IMR-90 (cell line): Measurements from ENCODE around the gene CDH12. TPM values are rescaled to one million over a fixed set of nuclear protein-coding genes. Genes with fewer than 3 reads are reported as not detected.

Experiments
- ATAC-seq: fragments of 200-7000 bp; cut with Tn5 transposase; 2 replicates; pipeline ENCODE4 v1.9.1; 2020; ENCODE audit warnings: low read depth, mild to moderate bottlenecking, moderate library complexity
- BruUV-seq: library from RNA; stranded (reverse); fragments of 400-500 nt; replicated peaks from 2 replicates; lab custom pipeline; 2021; lab: Mats Ljungman, UMichigan
- CTCF ChIA-PET: fragments of 300-600 bp; formaldehyde crosslinking; extraction: SDS; loops from one replicate; lab custom pipeline; 2021; ENCODE audit warnings: antibody characterized with exemption; lab: Yijun Ruan, JAX
- POLR2A ChIA-PET: fragments of 300-600 bp; sonication (Branson Sonifier 250); formaldehyde crosslinking; loops from one replicate; lab custom pipeline; 2022; ENCODE audit warnings: antibody characterized with exemption; ENCODE audit not compliant: unreplicated experiment; lab: Charles Lee
- DNase-seq: peaks from one replicate; pipeline ENCODE4 v3.0.0; 2013
- H2AFZ ChIP-seq: replicated peaks from 2 replicates; pipeline ENCODE3; 2013; ENCODE audit warnings: low read length, mild to moderate bottlenecking; ENCODE audit not compliant: poor library complexity
- H2AK5ac ChIP-seq: 2 replicates; pipeline ENCODE4 v1.6.1; 2013; ENCODE audit warnings: low read depth, low read length, inconsistent platforms
- H2AK9ac ChIP-seq: replicated peaks from 2 replicates; pipeline ENCODE3; 2013; ENCODE audit warnings: mild to moderate bottlenecking, low read depth, low read length, moderate library complexity; ENCODE audit not compliant: poor library complexity
- H2BK120ac ChIP-seq: 2 replicates; pipeline ENCODE4 v1.6.1; 2013; ENCODE audit warnings: low read depth, low read length, inconsistent platforms
- H2BK15ac ChIP-seq: 3 replicates; pipeline ENCODE4 v1.6.1; 2013; ENCODE audit warnings: low read depth, low read length, inconsistent platforms
- H2BK20ac ChIP-seq: 2 replicates; pipeline ENCODE4 v1.6.1; 2013; ENCODE audit warnings: low read depth, mild to moderate bottlenecking, inconsistent platforms, low read length, moderate library complexity
- H2BK5ac ChIP-seq: 2 replicates; pipeline ENCODE4 v1.6.1; 2013; ENCODE audit warnings: mild to moderate bottlenecking, low read depth, low read length, inconsistent platforms; ENCODE audit not compliant: poor library complexity, severe bottlenecking
- H3K14ac ChIP-seq: replicated peaks from 2 replicates; pipeline ENCODE4 v1.6.1; 2013; ENCODE audit warnings: low read depth, low read length, inconsistent platforms
- H3K18ac ChIP-seq: 2 replicates; pipeline ENCODE4 v1.6.1; 2013; ENCODE audit warnings: low read depth, low read length, control low read depth
- H3K23ac ChIP-seq: 2 replicates; pipeline ENCODE4 v1.6.1; 2013; ENCODE audit warnings: low read depth, low read length, inconsistent platforms
- H3K27ac ChIP-seq: 2 replicates; pipeline ENCODE4 v1.5.1; 2013; ENCODE audit warnings: mild to moderate bottlenecking, control low read depth, low read length; ENCODE audit not compliant: insufficient read depth
- H3K27me3 ChIP-seq: 2 replicates; pipeline ENCODE4 v1.6.1; 2013; ENCODE audit warnings: low read length; ENCODE audit not compliant: control insufficient read depth, insufficient read depth
- H3K36me3 ChIP-seq: 2 replicates; pipeline ENCODE4 v1.6.1; 2013; ENCODE audit warnings: low read length, mixed read lengths; ENCODE audit not compliant: control insufficient read depth, insufficient read depth
- H3K4ac ChIP-seq: 2 replicates; pipeline ENCODE4 v1.6.1; 2013; ENCODE audit warnings: low read depth, low read length, inconsistent platforms
- H3K4me1 ChIP-seq: 2 replicates; pipeline ENCODE4 v1.6.1; 2013; ENCODE audit warnings: low read length, mixed read lengths; ENCODE audit not compliant: control insufficient read depth, insufficient read depth
- H3K4me2 ChIP-seq: 2 replicates; pipeline ENCODE4 v1.6.1; 2013; ENCODE audit warnings: low read depth, mild to moderate bottlenecking, control low read depth, low read length, moderate library complexity
- H3K4me3 ChIP-seq: 2 replicates; pipeline ENCODE4 v1.5.1; 2013; ENCODE audit warnings: low read depth, mild to moderate bottlenecking, control low read depth, low read length, moderate library complexity; ENCODE audit not compliant: insufficient read depth
- H3K56ac ChIP-seq: 2 replicates; pipeline ENCODE4 v1.6.1; 2013; ENCODE audit warnings: low read length, inconsistent platforms; ENCODE audit not compliant: insufficient read depth; ENCODE audit errors: extremely low read depth
- H3K79me1 ChIP-seq, 2 experiments: 2 replicates each; pipeline ENCODE4 v1.6.1; 2013; ENCODE audit warnings: low read length in 2 of 2, inconsistent platforms in 1 of 2, low read depth in 1 of 2
- H3K9ac ChIP-seq: 2 replicates; pipeline ENCODE4 v1.6.1; 2013; ENCODE audit warnings: low read depth, low read length, control low read depth
- H3K9me1 ChIP-seq: 2 replicates; pipeline ENCODE4 v1.6.1; 2013; ENCODE audit warnings: low read length, inconsistent platforms; ENCODE audit not compliant: insufficient read depth
- H3K9me3 ChIP-seq: 2 replicates; pipeline ENCODE4 v1.6.1; 2013; ENCODE audit warnings: low read length; ENCODE audit not compliant: control insufficient read depth, insufficient read depth
- H4K20me1 ChIP-seq: 2 replicates; pipeline ENCODE4 v1.6.1; 2013; ENCODE audit warnings: low read length, inconsistent platforms; ENCODE audit not compliant: insufficient read depth
- H4K5ac ChIP-seq: 2 replicates; pipeline ENCODE4 v1.6.1; 2013; ENCODE audit warnings: mild to moderate bottlenecking, low read depth, low read length, control low read depth
- H4K8ac ChIP-seq, 2 experiments: 2 replicates each; pipeline ENCODE4 v1.6.1; 2013; ENCODE audit warnings: low read depth in 2 of 2, low read length in 2 of 2, control low read depth in 1 of 2, inconsistent platforms in 1 of 2
- H4K91ac ChIP-seq: 2 replicates; pipeline ENCODE4 v1.6.1; 2013; ENCODE audit warnings: low read depth, low read length, inconsistent platforms; ENCODE audit not compliant: insufficient read depth
- BHLHE40 ChIP-seq: fragments of 150-350 bp; IDR thresholded peaks from 2 replicates; pipeline ENCODE4 v1.6.1; 2016; ENCODE audit warnings: mild to moderate bottlenecking, low read depth, low read length
- CEBPB ChIP-seq: IDR thresholded peaks from 2 replicates; pipeline ENCODE4 v1.6.1; 2012; ENCODE audit warnings: low read depth, low read length, improper control_type of control experiment
- CHD1 ChIP-seq: IDR thresholded peaks from 2 replicates; pipeline ENCODE4 v1.6.1; 2012; ENCODE audit warnings: low read depth, low read length, improper control_type of control experiment
- CTCF ChIP-seq: conservative IDR thresholded peaks from 2 replicates; pipeline ENCODE4 v1.5.1; 2012; ENCODE audit warnings: mild to moderate bottlenecking, low read depth, low read length, improper control_type of control experiment
- FOS ChIP-seq: fragments of 150-350 bp; IDR thresholded peaks from 2 replicates; pipeline ENCODE4 v1.6.1; 2016; ENCODE audit warnings: low read depth, low read length
- MAFK ChIP-seq: IDR thresholded peaks from 2 replicates; pipeline ENCODE4 v1.6.1; 2012; ENCODE audit warnings: low read depth, low read length, improper control_type of control experiment
- MXI1 ChIP-seq: IDR thresholded peaks from 2 replicates; pipeline ENCODE4 v1.6.1; 2012; ENCODE audit warnings: low read depth, mild to moderate bottlenecking, low read length, moderate library complexity, borderline replicate concordance
- NFE2L2 ChIP-seq: fragments of 150-350 bp; IDR thresholded peaks from 2 replicates; pipeline ENCODE4 v1.6.1; 2016; ENCODE audit warnings: low read depth, mild to moderate bottlenecking, low read length
- RAD21 ChIP-seq: IDR thresholded peaks from 2 replicates; pipeline ENCODE4 v1.6.1; 2012; ENCODE audit warnings: low read length, improper control_type of control experiment
- RCOR1 ChIP-seq: IDR thresholded peaks from 2 replicates; pipeline ENCODE4 v1.6.1; 2012; ENCODE audit warnings: mild to moderate bottlenecking, low read length, improper control_type of control experiment; ENCODE audit not compliant: insufficient replicate concordance
- SMC3 ChIP-seq: fragments of 150-350 bp; IDR thresholded peaks from 2 replicates; pipeline ENCODE4 v1.6.1; 2016; ENCODE audit warnings: low read depth, mild to moderate bottlenecking, antibody characterized with exemption, low read length, moderate library complexity
- WGBS, 2 experiments: methylation state at CpG; one replicate each; pipeline versions ENCODE4 v1.1.5 to v1.1.7; 2013; ENCODE audit warnings: missing lambda C conversion rate in 2 of 2; ENCODE audit not compliant: insufficient read length in 1 of 2; ENCODE audit errors: extremely low coverage in 2 of 2; 5-methylcytosine and 5-hydroxymethylcytosine counted together
- dilution Hi-C: fragments of 300-500 bp; cut with HindIII; formaldehyde crosslinking; loops from one replicate; pipeline ENCODE4 v1.14.3; 2018; ENCODE audit warnings: low sequenced_read_pairs; ENCODE audit not compliant: unreplicated experiment
- in situ Hi-C: fragments of 300-500 bp; cut with MboI; formaldehyde crosslinking; loops from 3 replicates; pipeline ENCODE4 v1.14.3; 2019; ENCODE audit warnings: low sequenced_read_pairs, inconsistent platforms, mixed read lengths
- intact Hi-C: fragments of 100-400 bp; cut with micrococcal nuclease; formaldehyde crosslinking; loops from 2 replicates; pipeline ENCODE4 v1.10.0; 2022
- polyA plus RNA-seq, 3 experiments: library from polyadenylated mRNA; depleted of rRNA; stranded (reverse); fragments of >200 nt; gene quantifications; 2 replicates each; pipeline ENCODE4 v1.2.3, GENCODE V29; 2012; ENCODE audit warnings: low replicate concordance in 1 of 3
- total RNA-seq: library from RNA; depleted of rRNA; stranded (reverse); fragments of >200 nt; gene quantifications from 2 replicates; pipeline ENCODE4 v1.2.3, GENCODE V29; 2012

Gene CDH12
- total and polyA plus RNA-seq, 2 of the 4 experiments (the other 2 are of a cell fraction), result not detected

- Histone ChIP-seq H2BK15ac (no peak overlapping the region), H3K79me1 (no peaks in the 10 kb centered on the region), H3K9me3 (no peaks in the 10 kb centered on the region), H3K4ac (no peak overlapping the region), H2AFZ (no peak overlapping the region), H3K36me3 (no peaks in the 10 kb centered on the region), H3K27ac (no peak overlapping the region), H2BK5ac (no peak overlapping the region), H3K27me3 (no peaks in the 10 kb centered on the region), H2BK20ac (no peak overlapping the region), H3K9ac (no peak overlapping the region), H4K5ac (no peak overlapping the region), H3K23ac (no peak overlapping the region), H3K56ac (no peak overlapping the region), H4K20me1 (no peaks in the 10 kb centered on the region), H2AK5ac (no peak overlapping the region), H3K9me1 (no peaks in the 10 kb centered on the region), H2AK9ac (no peak overlapping the region), H3K4me3 (no peak overlapping the region), H4K91ac (no peak overlapping the region), H3K4me1 (no peaks in the 10 kb centered on the region), H4K8ac (no peak overlapping the region), H3K4me2 (no peak overlapping the region), H3K14ac (no peak overlapping the region), H3K18ac (no peak overlapping the region), H2BK120ac (no peak overlapping the region)
- no peak for TF ChIP-seq FOS
- no peak for TF ChIP-seq CEBPB
- no peak for TF ChIP-seq RCOR1
- no peak for TF ChIP-seq MAFK
- TF ChIP-seq NFE2L2, result no peak
- no peak for TF ChIP-seq CTCF
- TF ChIP-seq MXI1, result no peak
- no peak for TF ChIP-seq CHD1
- no peak for TF ChIP-seq BHLHE40
- no peak for TF ChIP-seq RAD21
- TF ChIP-seq SMC3, result no peak
- in situ Hi-C loops (no loop called here), dilution Hi-C loops (no loop called here), intact Hi-C loops (no loop called here)
- no peak for ATAC-seq
- ChIA-PET POLR2A (no interaction called here), CTCF (no interaction called here)
- no TSS peak for BruUV-seq
- 96% methylated on average over 4 of the region's 9 CpGs; no CpG with 5 or more reads in 1 of the 2 experiments for whole genome bisulfite sequencing, 2 experiments
- no peak for DNase-seq
These were observed 144.3 kb downstream of the CDH12 start for GRCh38 chr5:22708770-22709328.
